BLaER1 treated with 17β-estradiol and CSF1 and Interleukin-3, amounts not matched to agents 10 nM and 100 nM (cell line): Measurements from ENCODE around the gene TTYH3.

Source experiments
- H3K27ac ChIP-seq, 11 experiments: shearing (Covaris generic); formaldehyde crosslinking; 2 replicates each; pipeline ENCODE4 v1.8.1; 2022
- H3K27me3 ChIP-seq, 11 experiments: shearing (Covaris generic); formaldehyde crosslinking; 2 replicates each; pipeline ENCODE4 v1.8.1; 2022
- H3K36me3 ChIP-seq, 11 experiments: shearing (Covaris generic); formaldehyde crosslinking; 2 replicates each; pipeline ENCODE4 v1.8.1; 2022
- H3K4me1 ChIP-seq, 10 experiments: shearing (Covaris generic); formaldehyde crosslinking; 2 replicates each; pipeline ENCODE4 v1.8.1; 2022
- H3K4me2 ChIP-seq, 11 experiments: shearing (Covaris generic); formaldehyde crosslinking; 2 replicates each; pipeline ENCODE4 v1.8.1; 2022
- H3K4me3 ChIP-seq, 10 experiments: shearing (Covaris generic); formaldehyde crosslinking; 2 replicates each; pipeline ENCODE4 v1.8.1; 2022
- H3K9ac ChIP-seq, 11 experiments: shearing (Covaris generic); formaldehyde crosslinking; 2 replicates each; pipeline ENCODE4 v1.8.1; 2022
- H3K9me3 ChIP-seq, 11 experiments: shearing (Covaris generic); formaldehyde crosslinking; replicated peaks in 1 of 11; 2 replicates each; pipeline ENCODE4 v1.8.1; 2022
- H4K20me1 ChIP-seq, 11 experiments: shearing (Covaris generic); formaldehyde crosslinking; 2 replicates each; pipeline ENCODE4 v1.8.1; 2022
- Cebpa-rat ChIP-seq, 11 experiments: shearing (Covaris generic); IDR thresholded peaks; 2 replicates each; pipeline ENCODE4 v1.8.1; 2022

Gene TTYH3

GRCh38 chr7:2649991-2650390 lies 18.2 kb downstream of the TTYH3 start:
- H3K4me3 ChIP-seq: no peak overlapping the region
- H3K9ac ChIP-seq: peak overlapping the region in 3 of 11 experiments; percentile 9 to 48 (median 10); a peak in 2 of 22 replicates
- no peaks in the 10 kb centered on the region for H3K27me3 ChIP-seq
- peaks cover 44 to 84% (median 78%) of the 10 kb centered on the region in 10 experiments for H3K4me1 ChIP-seq
- no peaks in the 10 kb centered on the region for H3K9me3 ChIP-seq
- H4K20me1 ChIP-seq: peaks cover 32 to 98% (median 72%) of the 10 kb centered on the region in 11 experiments; a peak in 20 of 22 replicates
- H3K4me2 ChIP-seq: peak overlapping the region in 5 of 11 experiments; percentile 0 to 45 (median 24); a peak in 4 of 22 replicates
- TF ChIP-seq Cebpa-rat (IDR thresholded peaks at IDR 0.05): no peak
- H3K36me3 ChIP-seq: peaks cover 72 to 88% (median 82%) of the 10 kb centered on the region in 11 experiments
- H3K27ac ChIP-seq: peak overlapping the region in 5 of 11 experiments; percentile 28 to 44 (median 37); a peak in 4 of 22 replicates

- Histone ChIP-seq H3K36me3 (peaks cover 75 to 92% (median 86%) of the 10 kb centered on the region in 11 experiments), H3K27ac (peak overlapping the region in 1 of 11 experiments; percentile 26; a peak in 2 of 22 replicates), H3K4me3 (no peak overlapping the region), H4K20me1 (peaks cover 32 to 98% (median 72%) of the 10 kb centered on the region in 11 experiments; a peak in 20 of 22 replicates), H3K4me1 (peaks cover 39 to 79% (median 73%) of the 10 kb centered on the region in 10 experiments), H3K27me3 (no peaks in the 10 kb centered on the region), H3K4me2 (peak overlapping the region in 4 of 11 experiments; percentile 0 to 45 (median 25); a peak in 4 of 22 replicates), H3K9ac (peak overlapping the region in 4 of 11 experiments; percentile 9 to 48 (median 20); a peak in 2 of 22 replicates), H3K9me3 (no peaks in the 10 kb centered on the region)
- no peak for TF ChIP-seq Cebpa-rat (IDR thresholded peaks at IDR 0.05)
Observed at GRCh38 chr7:2650451-2650850, 18.7 kb downstream of the TTYH3 start.

- peak overlapping the region in 8 of 11 experiments; percentile 39 to 68 (median 62); a peak in 11 of 22 replicates for H3K4me2 ChIP-seq
- peaks cover 32 to 98% (median 68%) of the 10 kb centered on the region in 11 experiments; a peak in 20 of 22 replicates for H4K20me1 ChIP-seq
- H3K36me3 ChIP-seq: peaks cover 84 to 99% (median 95%) of the 10 kb centered on the region in 11 experiments
- no peaks in the 10 kb centered on the region for H3K27me3 ChIP-seq
- peaks cover 31 to 70% (median 64%) of the 10 kb centered on the region in 10 experiments for H3K4me1 ChIP-seq
- H3K27ac ChIP-seq: 0 out of 22 replicates have a peak overlapping the region, but pooled peaks of 1 of the 11 experiments have one; percentile 22
- no peak overlapping the region; a peak in 1 of 22 replicates for H3K9ac ChIP-seq
- TF ChIP-seq Cebpa-rat (IDR thresholded peaks at IDR 0.05): no peak
- no peaks in the 10 kb centered on the region for H3K9me3 ChIP-seq
- H3K4me3 ChIP-seq: no peak overlapping the region
Observed at GRCh38 chr7:2651336-2651735, 19.6 kb downstream of the TTYH3 start.

- TF ChIP-seq Cebpa-rat (IDR thresholded peaks at IDR 0.05): no peak
- Histone ChIP-seq H4K20me1 (peaks cover 31 to 99% (median 68%) of the 10 kb centered on the region in 11 experiments; a peak in 21 of 22 replicates), H3K9ac (peak overlapping the region in 6 of 11 experiments; percentile 22 to 51 (median 40); a peak in 9 of 22 replicates), H3K4me3 (no peak overlapping the region), H3K36me3 (peaks cover 91 to 100% (median 97%) of the 10 kb centered on the region in 11 experiments), H3K9me3 (no peaks in the 10 kb centered on the region), H3K27ac (peak overlapping the region in 4 of 11 experiments; percentile 4 to 38 (median 16); a peak in 3 of 22 replicates), H3K4me2 (peak overlapping the region in 9 of 11 experiments; percentile 39 to 68 (median 62); a peak in 17 of 22 replicates), H3K4me1 (peaks cover 26 to 63% (median 58%) of the 10 kb centered on the region in 10 experiments), H3K27me3 (no peaks in the 10 kb centered on the region)
Observed at GRCh38 chr7:2651847-2652735, 20.3 kb downstream of the TTYH3 start.

GRCh38 chr7:2652736-2653060 lies 20.9 kb downstream of the TTYH3 start:
- H3K27ac ChIP-seq: peak overlapping the region in 5 of 11 experiments; percentile 4 to 38 (median 19); a peak in 3 of 22 replicates
- H3K36me3 ChIP-seq: peaks cover 91 to 100% (median 97%) of the 10 kb centered on the region in 11 experiments
- H4K20me1 ChIP-seq: peaks cover 31 to 99% (median 68%) of the 10 kb centered on the region in 11 experiments; a peak in 21 of 22 replicates
- H3K9me3 ChIP-seq: no peaks in the 10 kb centered on the region
- no peaks in the 10 kb centered on the region for H3K27me3 ChIP-seq
- H3K4me2 ChIP-seq: peak overlapping the region in 9 of 11 experiments; percentile 39 to 68 (median 62); a peak in 17 of 22 replicates
- TF ChIP-seq Cebpa-rat (IDR thresholded peaks at IDR 0.05): no peak
- peaks cover 20 to 59% (median 52%) of the 10 kb centered on the region in 10 experiments for H3K4me1 ChIP-seq
- H3K4me3 ChIP-seq: no peak overlapping the region
- peak overlapping the region in 6 of 11 experiments; percentile 22 to 51 (median 40); a peak in 10 of 22 replicates for H3K9ac ChIP-seq

- Histone ChIP-seq H3K4me1 (peaks cover 10 to 60% (median 52%) of the 10 kb centered on the region in 10 experiments; a peak in 19 of 20 replicates), H3K27me3 (no peaks in the 10 kb centered on the region), H3K9me3 (no peaks in the 10 kb centered on the region), H3K9ac (no peak overlapping the region), H3K4me2 (no peak overlapping the region), H3K36me3 (peaks cover 93 to 100% (median 98%) of the 10 kb centered on the region in 11 experiments), H3K4me3 (no peak overlapping the region), H3K27ac (no peak overlapping the region), H4K20me1 (peaks cover 41 to 99% (median 71%) of the 10 kb centered on the region in 11 experiments; a peak in 21 of 22 replicates)
- no peak for TF ChIP-seq Cebpa-rat (IDR thresholded peaks at IDR 0.05)
Observed at GRCh38 chr7:2654059-2654458, 22.3 kb downstream of the TTYH3 start.

- Histone ChIP-seq H4K20me1 (peaks cover 48 to 99% (median 69%) of the 10 kb centered on the region in 11 experiments; a peak in 21 of 22 replicates), H3K4me3 (no peak overlapping the region), H3K4me1 (peaks cover 0 to 59% (median 51%) of the 10 kb centered on the region in 10 experiments; a peak in 18 of 20 replicates), H3K36me3 (peaks cover 74 to 98% (median 96%) of the 10 kb centered on the region in 11 experiments), H3K27ac (no peak overlapping the region; a peak in 1 of 22 replicates), H3K27me3 (no peaks in the 10 kb centered on the region), H3K4me2 (no peak overlapping the region), H3K9ac (no peak overlapping the region), H3K9me3 (no peaks in the 10 kb centered on the region)
- no peak for TF ChIP-seq Cebpa-rat (IDR thresholded peaks at IDR 0.05)
Observed at GRCh38 chr7:2655870-2656614, 24.3 kb downstream of the TTYH3 start.

GRCh38 chr7:2657208-2657607 lies 25.4 kb downstream of the TTYH3 start:
- Histone ChIP-seq H3K4me2 (no peak overlapping the region), H3K4me3 (no peak overlapping the region), H3K27me3 (no peaks in the 10 kb centered on the region), H3K36me3 (peaks cover 75 to 98% (median 96%) of the 10 kb centered on the region in 11 experiments), H3K27ac (no peak overlapping the region), H3K9ac (no peak overlapping the region), H3K9me3 (no peaks in the 10 kb centered on the region), H3K4me1 (peaks cover 0 to 57% (median 49%) of the 10 kb centered on the region in 10 experiments; a peak in 17 of 20 replicates), H4K20me1 (peaks cover 53 to 99% (median 72%) of the 10 kb centered on the region in 11 experiments; a peak in 21 of 22 replicates)
- no peak for TF ChIP-seq Cebpa-rat (IDR thresholded peaks at IDR 0.05)
